GM19328 (cell line): ENCODE data around the gene ANO7.

Experiments
- ATAC-seq: cut with Tn5 transposase; IDR thresholded peaks from one replicate; pipeline ENCODE4 v1.9.1; 2021; ENCODE audit warnings: mild to moderate bottlenecking, moderate library complexity; ENCODE audit not compliant: unreplicated experiment

Gene ANO7

DNA sequence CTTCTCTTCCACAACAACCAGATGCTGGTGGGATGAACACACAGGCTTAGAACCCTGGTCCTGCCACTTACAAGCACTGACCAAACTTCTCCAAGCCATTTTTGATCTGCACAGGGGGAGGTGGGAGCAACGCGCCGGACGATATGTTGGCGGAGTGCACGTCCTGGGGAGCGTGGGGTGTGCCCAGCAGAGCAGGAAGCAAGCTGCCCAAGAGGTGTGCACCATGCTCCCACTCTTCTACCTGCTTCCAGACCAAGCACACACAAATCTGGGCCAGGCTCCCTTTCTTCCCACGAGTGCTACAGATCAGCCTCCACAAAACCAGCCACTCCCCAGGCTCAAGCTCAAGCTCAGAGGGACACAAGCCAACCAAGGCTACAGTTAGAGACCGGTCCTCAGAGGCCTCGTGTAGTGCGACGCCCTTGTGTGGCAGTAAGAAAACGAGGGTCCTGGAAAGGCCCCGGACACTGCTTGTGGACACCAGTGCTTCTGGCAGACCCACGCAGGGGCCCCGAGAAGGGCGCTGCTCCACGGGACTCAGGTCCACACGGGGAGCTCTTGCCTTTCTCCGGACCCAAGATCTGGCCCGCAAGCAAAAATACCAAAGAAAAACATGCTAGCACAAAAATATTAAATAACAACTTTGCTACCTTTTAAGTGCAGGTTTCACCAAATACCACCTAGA lies 52.0 kb downstream of the ANO7 start:
- ATAC-seq: no peak

DNA sequence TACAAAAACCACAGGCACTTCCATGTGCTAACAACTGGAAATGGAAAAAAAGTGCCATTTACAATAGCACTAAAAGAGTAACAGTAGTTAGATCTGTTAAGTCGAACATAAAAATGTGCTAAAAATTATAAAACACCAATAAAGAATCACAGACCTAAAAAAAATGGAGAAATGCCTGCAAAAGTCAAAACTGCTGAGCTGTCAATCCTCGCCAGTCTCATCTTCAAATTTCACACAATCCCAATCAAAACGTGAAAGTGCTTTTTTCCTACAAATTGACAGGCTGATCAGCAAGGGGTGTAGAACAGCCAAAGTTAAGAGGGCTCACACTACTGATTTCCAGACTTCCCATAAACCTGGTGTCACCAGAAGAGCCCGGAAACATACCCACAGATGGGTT lies 53.2 kb downstream of the ANO7 start:
- no peak for ATAC-seq

DNA sequence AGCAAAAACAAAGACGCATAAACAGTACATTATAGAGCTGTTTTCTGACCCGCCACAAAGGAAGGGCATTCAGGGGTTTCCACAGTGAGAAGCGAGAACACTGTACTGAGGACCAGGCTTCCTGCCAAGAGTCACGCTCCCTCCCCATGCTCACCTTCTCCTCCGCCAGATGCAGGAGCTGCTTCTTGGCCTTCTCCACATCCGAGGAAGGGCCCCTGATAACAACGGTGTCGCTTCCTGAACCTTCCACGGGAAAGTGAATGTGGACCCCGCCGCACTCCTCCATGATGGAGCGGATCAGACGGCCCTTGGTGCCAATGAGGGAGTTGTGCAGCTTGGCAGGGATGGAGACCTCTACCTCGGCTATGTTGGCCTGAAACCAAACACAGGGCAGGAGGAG lies 53.8 kb downstream of the ANO7 start:
- no peak for ATAC-seq

DNA sequence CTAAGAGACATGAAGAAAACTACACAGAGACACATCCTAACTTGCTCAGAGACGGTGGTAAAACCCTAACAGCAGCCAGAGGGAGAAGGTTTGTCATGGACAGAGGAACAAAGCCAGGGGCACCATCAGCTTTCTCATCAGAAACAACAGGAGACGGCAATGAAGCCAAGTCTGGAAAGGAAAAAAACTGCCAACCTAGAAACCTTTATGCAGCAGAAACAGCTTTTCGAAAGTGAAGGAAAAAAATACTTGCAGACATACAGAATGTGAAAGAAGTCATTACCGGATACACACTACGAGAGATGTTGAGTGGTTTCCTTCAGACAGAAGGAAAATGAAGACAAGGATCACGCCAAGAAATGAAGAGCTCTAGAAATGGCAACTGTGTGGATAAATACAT lies 55.9 kb downstream of the ANO7 start:
- no peak for ATAC-seq

DNA sequence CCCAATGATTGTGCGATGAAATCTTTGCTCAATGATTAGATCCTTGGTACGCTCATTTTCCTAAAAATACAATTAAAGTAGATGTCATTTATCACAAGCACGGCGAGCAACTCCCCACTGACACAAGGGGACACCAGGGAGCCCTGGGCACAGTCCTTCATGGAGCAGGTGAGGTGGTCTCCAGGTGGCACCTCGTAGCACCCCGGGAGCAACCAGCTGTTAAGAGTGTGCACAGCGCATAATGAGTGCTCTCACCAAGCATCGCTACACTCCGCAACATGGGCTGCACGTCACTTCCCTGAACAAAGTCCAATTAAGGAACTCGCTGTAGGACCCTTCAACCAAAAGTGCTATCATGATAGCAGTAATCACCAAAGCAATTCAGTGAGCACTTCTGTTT lies 59.8 kb downstream of the ANO7 start:
- no peak for ATAC-seq

DNA sequence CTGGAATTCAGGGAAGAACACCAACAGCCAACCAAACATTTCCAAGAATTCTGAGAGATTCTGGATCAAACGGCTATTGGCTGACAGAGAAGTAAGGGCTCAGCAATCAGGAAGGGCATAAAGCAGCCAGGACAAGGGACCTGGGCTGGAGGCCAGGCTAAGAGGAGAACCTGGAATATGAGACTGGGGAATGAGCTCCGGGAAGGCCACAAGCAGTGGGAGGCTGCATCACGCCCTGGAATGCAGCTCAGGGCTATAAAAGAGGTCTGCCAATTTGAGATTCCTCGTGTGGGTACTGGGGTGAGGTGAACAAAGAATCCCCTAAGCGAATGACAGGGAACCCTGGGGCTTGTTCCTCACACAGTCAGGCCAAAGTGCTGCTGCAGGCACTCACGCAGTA lies 60.4 kb downstream of the ANO7 start:
- no peak for ATAC-seq

DNA sequence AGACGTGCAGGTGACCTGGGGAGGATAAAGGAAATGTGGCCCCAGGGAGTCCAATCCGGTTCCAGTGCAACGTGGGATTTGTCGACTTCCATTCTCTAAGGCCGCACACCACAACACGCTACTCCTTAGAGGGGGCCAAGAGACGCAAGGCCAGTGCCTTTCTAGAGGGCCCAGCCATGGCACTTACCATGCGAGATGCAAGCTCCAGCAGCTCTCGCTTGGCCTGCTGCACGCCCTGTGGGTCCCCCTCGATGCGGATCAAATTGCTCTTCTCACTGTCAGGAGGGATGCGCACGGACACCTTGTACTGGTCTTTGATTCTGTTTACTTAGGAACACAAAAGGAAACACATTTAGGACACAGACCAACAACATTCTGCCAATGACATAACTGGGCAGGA lies 61.2 kb downstream of the ANO7 start:
- ATAC-seq: no peak

DNA sequence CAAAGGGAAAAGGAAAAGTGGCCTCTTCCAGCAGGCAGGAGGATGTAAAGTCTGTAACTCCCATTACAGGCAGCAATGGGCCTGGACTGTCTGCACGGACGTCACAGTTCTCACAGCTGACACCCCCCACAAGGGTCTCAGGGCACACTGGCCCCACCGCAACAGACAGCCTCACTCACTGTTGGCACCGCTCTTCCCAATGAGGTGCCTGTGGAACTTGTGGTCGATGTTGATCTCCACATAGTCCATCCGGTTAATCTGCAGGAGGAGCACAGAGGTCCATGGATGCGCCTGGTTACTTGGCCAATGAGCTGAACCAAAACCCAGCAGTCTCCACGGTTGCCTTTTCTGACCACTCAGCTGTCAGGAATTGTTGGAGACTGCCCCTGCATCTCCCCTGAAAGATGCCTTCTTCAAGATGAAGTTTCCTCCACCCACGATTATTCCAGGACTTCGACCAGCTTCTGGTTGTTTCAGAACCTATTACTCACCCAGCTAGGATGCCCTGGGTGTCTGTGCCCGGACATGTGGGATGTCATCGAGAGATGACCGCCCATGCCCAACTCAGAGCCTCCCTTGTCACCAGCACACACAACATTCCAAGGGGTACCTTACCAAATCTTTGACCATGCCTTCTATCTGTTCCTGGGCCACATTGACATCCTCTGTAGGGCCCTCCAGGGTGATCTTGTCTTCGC lies 64.5 kb downstream of the ANO7 start:
- ATAC-seq: no peak

DNA sequence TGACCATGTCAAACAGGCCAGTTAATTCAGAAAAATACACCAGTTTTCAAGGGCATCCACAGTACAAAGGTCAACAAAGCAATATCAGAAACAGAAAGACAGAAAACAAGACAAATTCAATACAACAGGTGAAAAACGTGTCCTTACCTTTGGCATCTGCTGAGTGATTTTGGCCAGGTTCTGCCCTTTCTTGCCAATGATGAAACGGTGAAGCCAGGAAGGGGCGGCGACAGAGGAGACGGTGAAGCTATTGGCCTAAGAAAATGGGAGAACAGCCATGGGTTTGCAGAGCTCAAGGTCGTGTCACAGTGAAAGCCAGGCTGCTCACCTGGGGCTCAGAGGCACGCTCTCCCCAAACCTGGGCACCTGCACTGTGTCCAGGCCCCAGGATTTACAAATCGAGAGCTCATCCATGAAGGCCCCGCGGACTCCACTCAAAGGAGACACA lies 66.5 kb downstream of the ANO7 start:
- ATAC-seq: no peak

DNA sequence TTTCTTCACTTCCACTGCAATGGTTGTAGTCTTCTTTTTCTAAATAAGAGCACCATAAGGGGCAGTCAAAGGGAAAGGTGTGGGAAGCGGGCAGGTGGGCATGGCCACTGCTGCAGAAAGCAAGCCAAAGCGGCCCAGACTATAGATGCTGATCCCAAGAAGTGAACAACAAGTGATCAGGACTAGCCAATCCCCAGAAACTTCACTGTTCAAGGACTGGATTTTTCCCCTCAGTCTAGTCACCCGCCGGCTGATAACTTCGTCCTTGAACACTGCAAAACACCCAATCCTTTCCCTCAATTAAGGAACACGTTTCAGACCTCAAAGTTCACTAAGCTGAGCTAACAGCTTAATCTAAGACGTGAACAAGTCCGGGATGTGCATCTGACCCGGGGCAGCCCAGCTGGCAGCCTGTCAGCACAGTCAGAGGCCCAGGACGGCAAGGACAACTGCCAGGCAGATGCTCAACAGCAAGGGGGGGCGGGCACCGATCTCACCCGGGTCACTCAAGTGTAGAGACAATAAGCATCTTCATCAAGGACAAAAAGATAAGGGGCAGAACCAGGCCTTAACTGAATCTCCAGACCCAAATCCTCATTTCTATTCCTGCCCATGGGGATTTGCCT lies 67.2 kb downstream of the ANO7 start:
- ATAC-seq: no peak

DNA sequence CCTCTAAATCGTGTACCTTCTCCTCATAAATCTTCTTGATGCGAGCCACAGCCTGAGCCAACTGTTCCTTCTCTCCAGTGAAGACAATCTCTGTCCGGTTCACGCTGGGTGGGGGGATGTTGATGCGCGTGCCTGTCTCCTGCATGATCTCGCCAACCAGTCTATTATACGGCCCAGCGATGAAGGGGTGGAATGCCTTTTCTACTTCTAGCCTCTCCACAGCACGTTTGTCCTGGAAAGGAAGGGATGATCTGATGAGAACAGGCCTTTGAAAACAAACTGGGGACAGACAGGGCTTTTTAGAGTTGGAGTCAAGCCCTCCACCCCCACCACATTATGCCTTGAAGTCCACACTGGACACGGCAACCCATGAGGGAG lies 67.7 kb downstream of the ANO7 start:
- ATAC-seq: no peak

DNA sequence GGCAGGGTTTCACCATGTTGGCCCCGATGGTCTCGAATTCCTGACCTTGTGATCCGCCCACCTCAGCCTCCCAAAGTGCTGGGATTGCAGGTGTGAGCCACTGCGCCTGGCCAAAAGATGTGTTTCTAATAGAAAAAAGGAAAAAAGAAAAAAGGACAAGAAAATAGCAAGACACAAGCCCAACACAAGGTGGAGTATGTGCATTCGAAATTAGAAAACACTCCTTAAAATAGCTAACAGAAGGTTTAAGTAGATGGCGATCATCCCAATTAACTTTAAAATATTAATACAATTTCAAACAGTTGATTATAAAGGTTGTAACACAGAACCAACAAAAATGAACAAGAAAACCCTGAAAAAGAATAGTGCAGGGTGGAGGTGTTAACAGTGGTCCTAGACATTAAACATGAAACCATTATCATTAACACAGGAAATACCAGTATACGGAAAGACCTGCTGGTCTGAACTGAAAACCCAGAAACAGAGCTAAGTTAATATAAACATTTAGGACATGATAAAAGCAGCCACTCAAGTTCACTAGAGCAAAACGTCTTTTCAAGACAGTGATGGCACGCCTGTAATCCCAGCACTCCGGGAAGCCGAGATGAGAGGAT lies 69.0 kb downstream of the ANO7 start:
- no peak for ATAC-seq

DNA sequence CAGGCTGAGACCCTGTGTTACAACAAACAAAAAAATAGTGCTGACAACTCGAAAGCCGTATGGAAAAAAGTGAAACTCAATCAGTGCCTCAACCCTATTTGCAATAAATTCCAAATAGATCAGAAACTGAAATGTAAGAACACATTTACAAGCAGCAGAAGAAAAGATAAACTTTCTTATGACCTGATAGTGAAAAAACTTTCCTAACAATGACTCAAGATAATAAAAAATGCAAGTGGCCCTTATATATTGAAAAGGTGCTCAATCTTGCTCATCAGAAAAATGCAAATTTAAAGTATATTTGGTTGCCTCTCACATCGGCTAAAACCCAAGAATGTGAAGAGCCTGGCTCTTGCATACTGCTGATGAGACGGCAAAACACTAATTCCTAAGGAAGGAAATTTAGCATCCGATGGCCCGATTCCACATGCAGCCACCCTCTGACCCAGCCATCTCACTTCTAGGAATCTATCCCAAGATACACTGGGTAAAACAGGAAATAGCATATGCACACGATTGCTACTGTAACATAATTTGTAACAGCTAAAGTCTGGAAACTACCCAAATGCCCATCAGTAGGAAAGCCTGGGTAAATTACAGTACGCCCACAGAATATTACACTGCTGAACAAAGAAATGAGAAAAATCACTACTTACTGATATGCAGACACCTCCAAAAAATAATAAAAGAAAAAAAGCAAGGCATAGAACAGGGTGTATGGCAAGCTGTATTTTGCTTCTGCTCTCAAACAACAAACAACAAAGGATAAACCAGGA lies 70.2 kb downstream of the ANO7 start:
- ATAC-seq: no peak

DNA sequence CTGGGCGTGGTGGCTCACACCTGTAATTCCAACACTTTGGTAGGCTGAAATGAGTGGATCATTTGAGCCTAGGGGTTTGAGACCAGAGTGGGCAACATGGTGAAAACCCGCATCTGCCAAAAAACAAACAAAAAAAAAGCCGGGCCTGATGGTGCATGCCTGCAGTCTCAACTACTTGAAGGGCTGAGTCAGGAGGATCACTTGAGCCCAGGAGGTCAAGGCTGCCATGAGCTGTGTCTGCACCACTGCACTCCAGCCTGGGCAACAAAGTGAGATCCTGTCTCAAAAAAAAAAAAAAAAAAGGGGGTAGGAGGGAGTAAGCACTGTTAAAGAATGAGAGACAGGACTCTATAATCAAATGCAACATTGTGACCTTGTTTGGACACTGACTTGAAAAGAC lies 72.4 kb downstream of the ANO7 start:
- ATAC-seq: no peak

DNA sequence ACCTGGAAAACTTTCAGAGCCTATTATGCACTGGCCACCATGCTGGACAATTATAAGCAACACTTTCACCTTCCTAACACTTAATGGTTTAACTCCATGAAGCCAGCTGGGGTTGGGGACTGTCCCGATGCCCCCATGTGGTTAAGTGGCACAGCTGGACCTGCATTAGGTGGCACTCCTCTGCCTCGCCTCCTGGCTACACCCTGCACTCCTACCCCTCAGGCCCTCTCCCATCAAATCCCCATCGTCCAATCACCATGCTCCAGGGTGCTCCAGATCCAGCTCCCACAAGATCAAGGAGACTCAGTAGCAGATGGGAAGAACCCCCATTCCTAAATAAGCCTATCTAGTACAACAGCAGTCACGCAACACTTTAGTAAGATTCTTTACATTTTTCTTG lies 73.2 kb downstream of the ANO7 start:
- ATAC-seq: no peak

DNA sequence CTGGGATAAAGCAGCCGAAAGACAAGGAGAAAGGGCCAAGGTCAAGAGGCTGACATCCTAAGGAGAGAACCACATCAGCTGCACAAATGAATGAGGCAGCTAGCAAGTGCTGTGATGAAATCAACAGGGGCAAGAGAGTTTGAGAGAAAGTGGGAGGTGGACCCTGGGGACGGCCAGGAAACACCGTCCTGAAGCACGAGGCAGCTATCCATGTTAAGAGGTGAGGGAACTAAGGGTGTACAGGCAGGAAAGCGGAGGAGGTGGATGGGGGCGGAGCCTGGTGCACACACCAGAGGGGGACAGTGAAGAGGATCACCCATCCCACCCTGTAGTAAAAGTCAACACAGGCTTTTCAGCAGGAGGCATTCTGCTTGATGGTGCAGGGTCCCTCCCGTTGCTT lies 74.6 kb downstream of the ANO7 start:
- no peak for ATAC-seq

DNA sequence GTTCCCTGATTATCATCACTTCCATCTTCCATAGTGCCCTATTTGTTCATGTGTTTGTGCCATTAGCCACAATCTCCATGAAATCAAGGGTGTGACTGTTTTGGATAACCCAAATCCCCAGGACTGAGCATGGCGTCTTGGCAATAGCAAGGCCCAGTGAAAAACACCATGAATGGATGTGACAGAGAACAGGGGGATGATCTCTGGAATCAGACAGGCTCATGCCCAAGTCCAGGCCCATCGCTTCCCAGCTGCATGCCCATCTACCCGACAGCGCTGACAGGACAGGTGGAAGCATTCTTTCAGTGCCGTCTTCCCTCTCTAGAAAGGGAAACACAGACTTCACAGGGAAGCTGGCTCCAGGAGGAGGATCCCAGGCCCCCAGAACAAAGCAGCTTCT lies 77.0 kb downstream of the ANO7 start:
- ATAC-seq: no peak

DNA sequence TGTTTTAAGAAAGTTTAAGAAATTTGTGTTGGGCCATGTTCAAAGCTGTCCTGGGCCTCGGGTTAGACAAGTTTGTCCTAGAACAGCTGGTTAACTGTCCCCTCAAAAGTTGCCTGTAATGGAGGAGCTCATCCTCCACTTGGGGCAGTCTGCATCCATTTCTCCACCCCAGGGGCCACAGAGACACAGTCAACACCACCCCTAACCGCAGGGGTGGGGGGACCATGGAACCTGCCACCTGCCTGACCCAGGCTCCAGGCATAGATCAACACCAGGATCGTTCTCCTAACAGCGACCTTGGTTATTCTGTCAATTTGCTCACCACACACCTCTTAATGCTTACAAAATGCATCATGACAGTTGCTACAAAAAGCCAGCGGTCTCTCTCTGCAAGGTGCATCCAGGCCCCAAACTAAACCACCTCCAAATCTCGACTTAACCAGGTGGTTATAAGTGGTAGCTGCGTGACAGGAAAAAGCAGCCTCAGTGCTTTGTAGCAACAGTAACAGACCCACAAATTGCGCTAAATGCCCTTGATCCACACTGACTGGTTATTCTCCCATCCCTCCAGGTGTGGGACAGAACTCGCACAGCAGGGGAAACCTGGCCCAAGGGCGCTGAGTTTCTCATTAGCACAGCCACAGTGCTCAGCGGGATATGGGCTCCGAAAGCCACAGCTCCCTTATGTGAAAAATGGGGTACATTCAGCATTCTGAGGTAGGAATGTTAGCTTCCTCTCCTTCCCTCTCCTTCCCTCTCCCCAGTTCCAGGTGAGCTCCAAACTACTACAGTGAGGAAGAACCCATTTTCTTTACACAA lies 79.0 kb downstream of the ANO7 start:
- ATAC-seq: no peak

DNA sequence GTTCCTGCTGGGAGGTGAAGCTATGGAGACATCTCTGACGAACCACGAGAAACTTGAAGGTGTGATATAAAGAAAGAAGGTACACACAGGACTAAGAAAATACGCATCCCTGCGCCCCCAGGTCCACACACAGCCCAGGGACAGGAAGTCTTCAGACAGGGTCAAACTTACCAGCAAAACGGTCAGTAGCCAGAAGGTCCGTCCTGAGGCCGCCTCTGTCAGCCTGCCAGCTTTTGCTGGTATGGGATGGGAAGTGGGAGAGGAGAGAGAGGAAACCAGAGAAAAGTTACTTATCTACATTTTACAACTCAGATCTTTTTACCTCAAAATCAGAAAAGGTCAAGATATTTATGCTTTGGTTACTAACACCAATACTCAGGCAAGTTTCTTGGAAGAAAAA lies 79.8 kb downstream of the ANO7 start:
- ATAC-seq: no peak

DNA sequence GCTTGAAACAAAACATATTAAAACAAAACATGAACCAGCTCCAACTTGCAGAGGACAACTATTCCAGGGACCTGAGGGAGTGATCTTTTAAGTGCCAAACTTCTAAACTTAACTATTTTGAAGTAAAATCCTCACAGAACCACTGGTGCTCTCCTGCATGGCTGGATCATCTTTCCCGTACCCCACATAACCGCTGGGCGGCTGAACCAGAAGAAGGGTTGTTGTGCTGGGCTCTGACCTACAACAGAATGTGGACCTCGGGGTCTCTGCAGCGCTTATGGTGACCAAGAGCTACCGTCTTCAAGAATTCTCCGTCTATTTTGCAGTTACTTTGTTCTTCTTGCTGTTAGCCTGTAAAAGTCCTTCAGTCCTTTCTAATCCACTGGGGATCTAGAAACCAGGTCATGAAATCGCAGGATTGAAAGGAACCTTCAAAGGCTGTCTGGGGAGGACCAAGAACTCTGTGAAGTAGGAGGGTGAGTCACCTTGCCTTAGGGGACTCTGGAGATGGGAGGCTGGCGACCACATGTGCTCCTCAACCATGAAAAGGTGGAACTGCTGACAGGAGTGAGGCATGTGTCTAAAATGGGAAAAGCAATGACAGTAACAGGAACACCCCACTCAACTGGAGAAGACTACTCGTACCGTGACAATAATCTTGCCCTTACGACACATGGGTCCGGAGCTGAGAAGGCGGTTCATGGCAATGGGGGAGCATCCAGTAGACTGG lies 80.4 kb downstream of the ANO7 start:
- ATAC-seq: no peak
